ENCODE results near the gene HEPN1. TPM values are rescaled to one million over a fixed set of nuclear protein-coding genes. Genes with fewer than 3 reads are reported as not detected.

The HEPN1 gene
- not detected in 2 replicates for total RNA-seq

- CTCF ChIA-PET = no interaction called here
- no peaks in the 10 kb centered on the region for H3K36me3 Mint-ChIP-seq (ENCODE audit: low read depth)
- POLR2A ChIA-PET = no interaction called here
Observed at GRCh38 chr11:124918950-124919349, at the start of gene HEPN1. HEPN1 (plus strand) TSS chr11:124919250.

DNA sequence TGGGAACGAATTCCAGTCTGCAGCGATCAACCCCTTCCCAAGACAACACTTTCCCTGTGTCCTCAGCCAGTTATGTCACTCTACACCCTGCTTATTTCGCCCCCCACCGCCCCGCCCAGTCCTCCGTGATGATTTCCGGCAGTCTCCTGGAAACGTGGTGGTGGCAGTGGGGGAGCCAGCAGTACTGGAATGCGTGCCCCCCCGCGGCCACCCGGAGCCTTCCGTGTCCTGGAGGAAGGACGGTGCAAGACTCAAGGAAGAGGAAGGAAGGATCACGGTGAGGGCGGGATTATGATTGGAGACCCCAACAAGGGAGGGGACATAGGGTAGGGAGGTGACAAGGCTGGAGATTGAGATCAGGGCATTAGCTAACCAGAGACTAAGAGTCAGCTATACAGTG lies 49.7 kb upstream of the HEPN1 start:
- Mint-ChIP-seq H3K4me1 (peaks cover 21% of the 10 kb centered on the region), H3K9me3 (no peaks in the 10 kb centered on the region), H3K27ac (no peak overlapping the region), H3K4me3 (no peak overlapping the region), H3K36me3 (ENCODE audit: low read depth) (no peaks in the 10 kb centered on the region), H3K27me3 (peaks cover 85% of the 10 kb centered on the region)
- intact Hi-C loops (cut with micrococcal nuclease) = loop anchor here (10.0 kb wide), 1 partner anchor 455 kb away; no protein-coding TSS in a partner anchor
- no peak for TF ChIP-seq CTCF (IDR thresholded peaks at IDR 0.05)
- CTCF ChIA-PET = no interaction called here
- POLR2A ChIA-PET = no interaction called here
- no peak for DNase-seq
- no peak for ATAC-seq (ENCODE audit: low read depth)

More at GRCh38 chr11:124918950-124919349, at the start of gene HEPN1:
- TF ChIP-seq CTCF (IDR thresholded peaks at IDR 0.05) = no peak
- intact Hi-C loops (cut with micrococcal nuclease) = no loop called here
- ATAC-seq (ENCODE audit: low read depth) = no peak
- no peaks in the 10 kb centered on the region for H3K9me3 Mint-ChIP-seq
- no peak within 1 kb of the TSS for H3K4me3 Mint-ChIP-seq
- no peak for DNase-seq
- no peak within 1 kb of the TSS for H3K27ac Mint-ChIP-seq
- peaks cover 3% of the 10 kb centered on the region for H3K4me1 Mint-ChIP-seq
- peaks cover 41% of the 10 kb centered on the region for H3K27me3 Mint-ChIP-seq

- no peak for DNase-seq
- ChIA-PET CTCF (interaction anchor here (1.2 kb wide), 1 partner anchor 33 kb away, joined by 3 read pairs; no protein-coding TSS in a partner anchor), POLR2A (no interaction called here)
- TF ChIP-seq CTCF (IDR thresholded peaks at IDR 0.05) = no peak
- H3K36me3 Mint-ChIP-seq (ENCODE audit: low read depth) = no peaks in the 10 kb centered on the region
- no peaks in the 10 kb centered on the region for H3K9me3 Mint-ChIP-seq
- H3K27me3 Mint-ChIP-seq = peaks cover 85% of the 10 kb centered on the region
- H3K27ac Mint-ChIP-seq = no peak overlapping the region
- H3K4me1 Mint-ChIP-seq = peaks cover 21% of the 10 kb centered on the region
- intact Hi-C loops (cut with micrococcal nuclease) = loop anchor here (10.0 kb wide), 1 partner anchor 455 kb away; no protein-coding TSS in a partner anchor
- H3K4me3 Mint-ChIP-seq = no peak overlapping the region
- ATAC-seq (ENCODE audit: low read depth) = no peak
Observed at GRCh38 chr11:124869856-124870387, 49.1 kb upstream of the HEPN1 start.

- Mint-ChIP-seq H3K27me3 (peaks cover 87% of the 10 kb centered on the region), H3K4me3 (no peak overlapping the region), H3K36me3 (ENCODE audit: low read depth) (no peaks in the 10 kb centered on the region), H3K9me3 (no peaks in the 10 kb centered on the region), H3K4me1 (peaks cover 22% of the 10 kb centered on the region), H3K27ac (no peak overlapping the region)
- CTCF ChIA-PET = interaction anchor here (1.2 kb wide), 1 partner anchor 33 kb away, joined by 3 read pairs; no protein-coding TSS in a partner anchor
- POLR2A ChIA-PET = no interaction called here
- ATAC-seq (ENCODE audit: low read depth) (no peak), DNase-seq (no peak)
- intact Hi-C loops (cut with micrococcal nuclease) = no loop called here
- no peak for TF ChIP-seq CTCF (IDR thresholded peaks at IDR 0.05)
Observed at GRCh38 chr11:124870430-124870829, 48.6 kb upstream of the HEPN1 start.

DNA sequence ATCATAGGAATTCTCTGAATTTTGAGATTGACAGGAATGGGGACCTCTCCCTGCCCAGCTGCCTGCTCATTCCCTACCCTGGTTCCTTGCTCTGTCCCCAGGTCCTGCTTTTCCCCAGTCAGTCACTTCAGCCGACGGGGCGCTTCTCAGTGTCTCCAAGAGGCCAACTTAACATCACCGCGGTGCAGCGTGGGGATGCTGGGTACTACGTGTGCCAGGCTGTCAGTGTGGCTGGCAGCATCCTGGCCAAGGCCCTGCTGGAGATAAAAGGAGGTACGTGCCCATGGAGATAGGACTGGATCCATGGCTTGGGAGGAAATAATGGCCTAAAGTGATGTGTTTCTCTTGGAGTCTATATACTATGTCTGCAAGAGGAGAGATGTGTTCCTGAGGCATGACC lies 46.8 kb upstream of the HEPN1 start:
- intact Hi-C loops (cut with micrococcal nuclease) = no loop called here
- no peaks in the 10 kb centered on the region for H3K9me3 Mint-ChIP-seq
- no peak for TF ChIP-seq CTCF (IDR thresholded peaks at IDR 0.05)
- DNase-seq (no peak), ATAC-seq (ENCODE audit: low read depth) (no peak)
- H3K27ac Mint-ChIP-seq = no peak overlapping the region
- H3K36me3 Mint-ChIP-seq (ENCODE audit: low read depth) = peaks cover 2% of the 10 kb centered on the region
- CTCF ChIA-PET = no interaction called here
- peaks cover 20% of the 10 kb centered on the region for H3K4me1 Mint-ChIP-seq
- POLR2A ChIA-PET = no interaction called here
- H3K4me3 Mint-ChIP-seq = no peak overlapping the region
- peaks cover 81% of the 10 kb centered on the region for H3K27me3 Mint-ChIP-seq
